HepG2 (cell line): ENCODE data around the gene ESYT1. TPM values are rescaled to one million over a fixed set of nuclear protein-coding genes. Genes with fewer than 3 reads are reported as not detected.

Source experiments
- AKAP8 ChIP-seq: sonication (generic); formaldehyde crosslinking; IDR thresholded peaks from 2 replicates; pipeline ENCODE4 v1.5.1; 2020; ENCODE audit warnings: mild to moderate bottlenecking, missing genetic modification reagents
- ATF3 ChIP-seq: sonication (generic); formaldehyde crosslinking; IDR thresholded peaks from 2 replicates; pipeline ENCODE4 v1.4.0; 2020; ENCODE audit warnings: missing genetic modification reagents
- ELF1 ChIP-seq: sonication (generic); formaldehyde crosslinking; IDR thresholded peaks from 2 replicates; pipeline ENCODE4 v1.4.0; 2020; ENCODE audit warnings: missing genetic modification reagents
- HMGXB3 ChIP-seq: sonication (generic); formaldehyde crosslinking; IDR thresholded peaks from 2 replicates; pipeline ENCODE4 v1.4.0; 2020; ENCODE audit warnings: missing genetic modification reagents, borderline replicate concordance
- NFE2L1 ChIP-seq: sonication (generic); formaldehyde crosslinking; IDR thresholded peaks from 2 replicates; pipeline ENCODE4 v1.4.0; 2020; ENCODE audit warnings: missing genetic modification reagents, mild to moderate bottlenecking, borderline replicate concordance
- RARG ChIP-seq: sonication (generic); formaldehyde crosslinking; IDR thresholded peaks from 2 replicates; pipeline ENCODE4 v1.4.0; 2020; ENCODE audit warnings: low read depth, mild to moderate bottlenecking, missing genetic modification reagents
- RBM39 ChIP-seq: fragments of 200-400 bp; formaldehyde crosslinking; IDR thresholded peaks from one replicate; pipeline ENCODE4 v1.6.1; 2018; ENCODE audit warnings: antibody characterized with exemption, mild to moderate bottlenecking, low read depth, low read length; ENCODE audit not compliant: poor library complexity, severe bottlenecking
- SAFB2 ChIP-seq: sonication (generic); formaldehyde crosslinking; IDR thresholded peaks from 2 replicates; pipeline ENCODE4 v1.5.1; 2020; ENCODE audit warnings: missing genetic modification reagents, low read depth, mild to moderate bottlenecking, borderline replicate concordance
- ZFP62 ChIP-seq: sonication (generic); formaldehyde crosslinking; IDR thresholded peaks from 2 replicates; pipeline ENCODE4 v1.4.0; 2020; ENCODE audit warnings: missing genetic modification reagents
- polyA plus RNA-seq, 8 experiments: library from polyadenylated mRNA; depleted of rRNA in 3 of 8; stranded (reverse) in 7 of 8; unstranded in 1 of 8; fragments of >200 nt; fragmentation: Illumina TruSeq in 4 of 8; extraction: Trizol in 4 of 8; gene quantifications; 2 replicates each; pipeline versions ENCODE4 v1.2.1 to v1.2.3, GENCODE V29; 2011 to 2016; ENCODE audit warnings: low read depth in 4 of 8, missing spikeins in 1 of 8, mixed read lengths in 1 of 8; ENCODE audit not compliant: insufficient read depth in 1 of 8
- total RNA-seq, 5 experiments: library from RNA; depleted of rRNA; stranded (reverse); fragments of >200 nt; fragmentation: Illumina TruSeq; extraction: Trizol; gene quantifications; 2 replicates each; pipeline ENCODE4 v1.2.3, GENCODE V29; 2016; ENCODE audit warnings: low read depth in 1 of 5
- TF ChIP-seq, protein P1 (sequence below): sonication (generic); formaldehyde crosslinking; IDR thresholded peaks from 2 replicates; pipeline ENCODE4 v1.5.0; 2020; ENCODE audit warnings: mild to moderate bottlenecking, missing genetic modification reagents
- TF ChIP-seq, protein P2 (sequence below), 2 experiments: IDR thresholded peaks; 2 replicates each; pipeline ENCODE4 v1.6.1; 2011 to 2012; ENCODE audit warnings: low read length in 2 of 2, borderline replicate concordance in 1 of 2, low read depth in 1 of 2, mild to moderate bottlenecking in 1 of 2, moderate library complexity in 1 of 2
- TF ChIP-seq, protein P3 (sequence below): sonication (generic); formaldehyde crosslinking; IDR thresholded peaks from 2 replicates; pipeline ENCODE4 v1.4.0; 2020; ENCODE audit warnings: missing genetic modification reagents, borderline replicate concordance

Gene ESYT1
- total and polyA plus RNA-seq, 2 of the 13 experiments (the other 11 are each of a cell fraction or from before 2014, with no cell fraction given), result 66.9 to 71.0 TPM

DNA sequence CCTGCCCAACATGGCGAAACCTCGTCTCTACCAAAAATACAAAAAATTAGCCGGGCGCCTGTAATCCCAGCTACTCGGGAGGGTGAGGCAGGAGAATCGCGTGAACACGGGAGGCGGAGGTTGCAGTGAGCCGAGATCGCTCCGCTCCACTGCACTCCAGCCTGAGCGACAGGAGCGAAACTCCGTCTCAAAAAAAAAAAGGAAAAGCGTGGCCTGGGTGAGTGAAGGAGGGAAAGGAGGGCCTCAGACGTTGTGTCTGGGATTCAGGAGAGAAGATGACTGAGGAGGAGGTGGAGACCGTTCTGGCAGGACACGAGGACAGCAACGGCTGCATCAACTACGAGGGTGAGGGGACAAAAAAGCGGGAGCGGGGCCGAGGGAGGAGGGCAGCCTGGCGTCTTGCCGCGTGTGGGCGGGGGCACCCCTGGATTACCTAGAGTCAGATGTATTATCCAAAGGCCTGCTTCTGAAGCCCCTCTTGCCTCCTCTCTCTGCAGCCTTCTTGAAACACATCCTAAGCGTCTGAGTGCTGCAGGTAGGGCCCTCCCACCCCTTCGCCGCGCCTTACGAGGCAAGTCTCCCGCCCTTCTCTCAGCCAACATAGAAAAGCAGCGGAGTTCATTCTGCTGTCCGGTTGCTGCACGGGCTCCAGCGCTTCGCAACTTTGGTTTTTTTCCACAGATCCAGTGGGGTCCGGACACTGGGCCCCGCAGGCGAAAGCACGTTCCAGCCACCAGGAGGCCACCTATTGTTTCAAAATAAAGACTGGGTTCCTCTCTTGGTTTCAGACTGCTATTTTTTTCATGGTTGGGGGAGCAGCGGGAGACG, 29.3 kb downstream of the ESYT1 start (continued):
- TF ChIP-seq, protein P1, sequence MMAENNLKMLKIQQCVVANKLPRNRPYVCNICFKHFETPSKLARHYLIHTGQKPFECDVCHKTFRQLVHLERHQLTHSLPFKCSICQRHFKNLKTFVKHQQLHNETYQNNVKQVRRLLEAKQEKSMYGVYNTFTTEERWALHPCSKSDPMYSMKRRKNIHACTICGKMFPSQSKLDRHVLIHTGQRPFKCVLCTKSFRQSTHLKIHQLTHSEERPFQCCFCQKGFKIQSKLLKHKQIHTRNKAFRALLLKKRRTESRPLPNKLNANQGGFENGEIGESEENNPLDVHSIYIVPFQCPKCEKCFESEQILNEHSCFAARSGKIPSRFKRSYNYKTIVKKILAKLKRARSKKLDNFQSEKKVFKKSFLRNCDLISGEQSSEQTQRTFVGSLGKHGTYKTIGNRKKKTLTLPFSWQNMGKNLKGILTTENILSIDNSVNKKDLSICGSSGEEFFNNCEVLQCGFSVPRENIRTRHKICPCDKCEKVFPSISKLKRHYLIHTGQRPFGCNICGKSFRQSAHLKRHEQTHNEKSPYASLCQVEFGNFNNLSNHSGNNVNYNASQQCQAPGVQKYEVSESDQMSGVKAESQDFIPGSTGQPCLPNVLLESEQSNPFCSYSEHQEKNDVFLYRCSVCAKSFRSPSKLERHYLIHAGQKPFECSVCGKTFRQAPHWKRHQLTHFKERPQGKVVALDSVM, result no peak
- TF ChIP-seq, protein P2, sequence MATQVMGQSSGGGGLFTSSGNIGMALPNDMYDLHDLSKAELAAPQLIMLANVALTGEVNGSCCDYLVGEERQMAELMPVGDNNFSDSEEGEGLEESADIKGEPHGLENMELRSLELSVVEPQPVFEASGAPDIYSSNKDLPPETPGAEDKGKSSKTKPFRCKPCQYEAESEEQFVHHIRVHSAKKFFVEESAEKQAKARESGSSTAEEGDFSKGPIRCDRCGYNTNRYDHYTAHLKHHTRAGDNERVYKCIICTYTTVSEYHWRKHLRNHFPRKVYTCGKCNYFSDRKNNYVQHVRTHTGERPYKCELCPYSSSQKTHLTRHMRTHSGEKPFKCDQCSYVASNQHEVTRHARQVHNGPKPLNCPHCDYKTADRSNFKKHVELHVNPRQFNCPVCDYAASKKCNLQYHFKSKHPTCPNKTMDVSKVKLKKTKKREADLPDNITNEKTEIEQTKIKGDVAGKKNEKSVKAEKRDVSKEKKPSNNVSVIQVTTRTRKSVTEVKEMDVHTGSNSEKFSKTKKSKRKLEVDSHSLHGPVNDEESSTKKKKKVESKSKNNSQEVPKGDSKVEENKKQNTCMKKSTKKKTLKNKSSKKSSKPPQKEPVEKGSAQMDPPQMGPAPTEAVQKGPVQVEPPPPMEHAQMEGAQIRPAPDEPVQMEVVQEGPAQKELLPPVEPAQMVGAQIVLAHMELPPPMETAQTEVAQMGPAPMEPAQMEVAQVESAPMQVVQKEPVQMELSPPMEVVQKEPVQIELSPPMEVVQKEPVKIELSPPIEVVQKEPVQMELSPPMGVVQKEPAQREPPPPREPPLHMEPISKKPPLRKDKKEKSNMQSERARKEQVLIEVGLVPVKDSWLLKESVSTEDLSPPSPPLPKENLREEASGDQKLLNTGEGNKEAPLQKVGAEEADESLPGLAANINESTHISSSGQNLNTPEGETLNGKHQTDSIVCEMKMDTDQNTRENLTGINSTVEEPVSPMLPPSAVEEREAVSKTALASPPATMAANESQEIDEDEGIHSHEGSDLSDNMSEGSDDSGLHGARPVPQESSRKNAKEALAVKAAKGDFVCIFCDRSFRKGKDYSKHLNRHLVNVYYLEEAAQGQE (IDR thresholded peaks at IDR 0.05; ENCODE audit: borderline replicate concordance in 1 of 2, low read depth in 1 of 2, low read length in 2 of 2), result 0 out of 4 replicates have a peak, but pooled peaks of 1 of the 2 experiments have one; percentile 24
- TF ChIP-seq AKAP8 (0 out of 2 replicates have a peak, but pooled peaks have one; percentile 71), RBM39 (no peak), RARG (CRISPR knock-in tag) (no peak), SAFB2 (CRISPR knock-in tag) (0 out of 2 replicates have a peak, but pooled peaks have one; percentile 41), HMGXB3 (CRISPR knock-in tag) (no peak), ZFP62 (no peak), NFE2L1 (CRISPR knock-in tag) (no peak), ELF1 (CRISPR knock-in tag) (no peak), ATF3 (CRISPR knock-in tag) (no peak)
- TF ChIP-seq, protein P3, sequence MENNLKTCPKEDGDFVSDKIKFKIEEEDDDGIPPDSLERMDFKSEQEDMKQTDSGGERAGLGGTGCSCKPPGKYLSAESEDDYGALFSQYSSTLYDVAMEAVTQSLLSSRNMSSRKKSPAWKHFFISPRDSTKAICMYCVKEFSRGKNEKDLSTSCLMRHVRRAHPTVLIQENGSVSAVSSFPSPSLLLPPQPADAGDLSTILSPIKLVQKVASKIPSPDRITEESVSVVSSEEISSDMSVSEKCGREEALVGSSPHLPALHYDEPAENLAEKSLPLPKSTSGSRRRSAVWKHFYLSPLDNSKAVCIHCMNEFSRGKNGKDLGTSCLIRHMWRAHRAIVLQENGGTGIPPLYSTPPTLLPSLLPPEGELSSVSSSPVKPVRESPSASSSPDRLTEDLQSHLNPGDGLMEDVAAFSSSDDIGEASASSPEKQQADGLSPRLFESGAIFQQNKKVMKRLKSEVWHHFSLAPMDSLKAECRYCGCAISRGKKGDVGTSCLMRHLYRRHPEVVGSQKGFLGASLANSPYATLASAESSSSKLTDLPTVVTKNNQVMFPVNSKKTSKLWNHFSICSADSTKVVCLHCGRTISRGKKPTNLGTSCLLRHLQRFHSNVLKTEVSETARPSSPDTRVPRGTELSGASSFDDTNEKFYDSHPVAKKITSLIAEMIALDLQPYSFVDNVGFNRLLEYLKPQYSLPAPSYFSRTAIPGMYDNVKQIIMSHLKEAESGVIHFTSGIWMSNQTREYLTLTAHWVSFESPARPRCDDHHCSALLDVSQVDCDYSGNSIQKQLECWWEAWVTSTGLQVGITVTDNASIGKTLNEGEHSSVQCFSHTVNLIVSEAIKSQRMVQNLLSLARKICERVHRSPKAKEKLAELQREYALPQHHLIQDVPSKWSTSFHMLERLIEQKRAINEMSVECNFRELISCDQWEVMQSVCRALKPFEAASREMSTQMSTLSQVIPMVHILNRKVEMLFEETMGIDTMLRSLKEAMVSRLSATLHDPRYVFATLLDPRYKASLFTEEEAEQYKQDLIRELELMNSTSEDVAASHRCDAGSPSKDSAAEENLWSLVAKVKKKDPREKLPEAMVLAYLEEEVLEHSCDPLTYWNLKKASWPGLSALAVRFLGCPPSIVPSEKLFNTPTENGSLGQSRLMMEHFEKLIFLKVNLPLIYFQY, result no peak
